SH-SY5Y (cell line): ENCODE measurements around the gene HMX3.

ENCODE experiments used
- GATA2 ChIP-seq: IDR thresholded peaks from 2 replicates; pipeline ENCODE4 v1.6.1; 2011; ENCODE audit warnings: mild to moderate bottlenecking, low read depth, low read length
- GATA3 ChIP-seq: IDR thresholded peaks from 2 replicates; pipeline ENCODE4 v1.6.1; 2011; ENCODE audit warnings: low read depth, mild to moderate bottlenecking, low read length, moderate library complexity

DNA sequence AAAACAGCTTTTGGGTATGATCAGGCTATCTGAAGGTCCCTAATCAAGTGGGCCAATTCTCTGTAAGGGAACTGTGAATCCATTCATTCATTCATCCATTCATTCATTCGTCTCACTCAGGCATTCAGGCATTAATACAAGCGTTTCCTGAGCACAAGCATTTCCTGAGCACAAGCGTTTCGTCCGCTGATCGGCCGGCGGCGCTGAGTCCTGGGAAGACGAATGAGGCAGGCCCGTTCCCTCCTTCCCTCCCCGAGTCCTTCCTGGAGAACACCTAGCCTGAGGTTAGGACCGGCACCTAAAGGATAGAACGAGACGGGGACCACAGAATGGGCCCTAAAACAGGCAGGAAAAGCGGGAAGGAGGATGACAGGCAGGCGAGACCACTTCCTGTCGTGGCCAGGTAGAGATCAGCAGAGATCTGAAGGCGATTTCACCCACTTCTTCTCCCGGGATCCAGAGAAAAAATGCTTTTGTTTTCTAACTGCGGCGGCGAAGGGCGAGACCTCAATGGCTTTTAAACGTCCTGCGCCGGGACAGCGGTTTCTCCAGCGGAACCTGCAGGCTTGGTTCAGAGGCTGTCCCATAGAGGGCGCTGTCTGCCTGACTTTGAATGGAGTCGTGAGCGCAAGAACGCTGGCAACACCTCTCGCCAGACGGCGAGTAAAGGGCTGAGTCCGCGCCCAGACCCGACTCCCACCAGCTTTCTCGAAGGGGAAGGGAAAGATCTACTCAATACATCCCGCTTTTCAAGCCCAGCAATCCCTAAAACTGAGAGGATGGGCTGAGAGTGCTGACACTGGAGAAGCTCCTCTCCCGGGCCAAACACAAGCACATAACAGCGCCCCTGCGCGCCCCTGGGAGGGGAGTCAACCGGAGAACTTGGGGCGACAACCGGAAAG, 2.9 kb upstream of the HMX3 start:
- TF ChIP-seq GATA2 (no peak), GATA3 (no peak)
